HepG2 (cell line): ENCODE data around the gene ASIC5. TPM values are rescaled to one million over a fixed set of nuclear protein-coding genes. Genes with fewer than 3 reads are reported as not detected.

Experiments used
- ATF1 ChIP-seq: IDR thresholded peaks from 2 replicates; pipeline ENCODE4 v1.6.1; 2016; ENCODE audit warnings: mild to moderate bottlenecking, control low read depth
- CEBPG ChIP-seq: IDR thresholded peaks from 2 replicates; pipeline ENCODE4 v1.6.1; 2016
- KAT2B ChIP-seq: fragments of 150-350 bp; IDR thresholded peaks from 2 replicates; pipeline ENCODE4 v1.6.1; 2014; ENCODE audit warnings: low read depth, low read length, borderline replicate concordance
- KLF11 ChIP-seq: IDR thresholded peaks from 2 replicates; pipeline ENCODE4 v1.6.1; 2016; ENCODE audit warnings: missing compliant biosample characterization
- NR2F2 ChIP-seq: IDR thresholded peaks from 2 replicates; pipeline ENCODE4 v1.6.1; 2012; ENCODE audit warnings: low read depth, inconsistent platforms, borderline replicate concordance
- STAG1 ChIP-seq: sonication (generic); formaldehyde crosslinking; IDR thresholded peaks from 2 replicates; pipeline ENCODE4 v1.4.0; 2020; ENCODE audit warnings: missing genetic modification reagents
- TRAFD1 ChIP-seq: sonication (generic); formaldehyde crosslinking; IDR thresholded peaks from 2 replicates; pipeline ENCODE4 v1.5.1; 2020; ENCODE audit warnings: missing genetic modification reagents, mild to moderate bottlenecking, borderline replicate concordance
- ZBTB8A ChIP-seq: sonication (generic); formaldehyde crosslinking; IDR thresholded peaks from 2 replicates; pipeline ENCODE4 v1.4.0; 2020; ENCODE audit warnings: mild to moderate bottlenecking, low read depth, missing genetic modification reagents, borderline replicate concordance
- ZNF362 ChIP-seq: sonication (generic); formaldehyde crosslinking; IDR thresholded peaks from 2 replicates; pipeline ENCODE4 v1.4.0; 2020; ENCODE audit warnings: missing genetic modification reagents, mild to moderate bottlenecking, borderline replicate concordance
- ZNF569 ChIP-seq: sonication (generic); formaldehyde crosslinking; IDR thresholded peaks from 2 replicates; pipeline ENCODE4 v1.5.0; 2020; ENCODE audit warnings: mild to moderate bottlenecking, missing genetic modification reagents, moderate library complexity, borderline replicate concordance
- ZNF652 ChIP-seq: IDR thresholded peaks from 2 replicates; pipeline ENCODE4 v1.6.1; 2016; ENCODE audit warnings: low read depth, borderline replicate concordance
- ZNF720 ChIP-seq: sonication (generic); formaldehyde crosslinking; IDR thresholded peaks from 2 replicates; pipeline ENCODE4 v1.4.0; 2020; ENCODE audit warnings: missing genetic modification reagents
- ZNF788 ChIP-seq: sonication (generic); formaldehyde crosslinking; IDR thresholded peaks from 2 replicates; pipeline ENCODE4 v1.5.0; 2020; ENCODE audit warnings: mild to moderate bottlenecking, missing genetic modification reagents, borderline replicate concordance
- ZSCAN21 ChIP-seq: sonication (generic); formaldehyde crosslinking; IDR thresholded peaks from 2 replicates; pipeline ENCODE4 v1.8.0; 2022; ENCODE audit warnings: mild to moderate bottlenecking, missing genetic modification reagents, moderate library complexity, borderline replicate concordance
- polyA plus RNA-seq, 8 experiments: library from polyadenylated mRNA; depleted of rRNA in 3 of 8; stranded (reverse) in 7 of 8; unstranded in 1 of 8; fragments of >200 nt; fragmentation: Illumina TruSeq in 4 of 8; extraction: Trizol in 4 of 8; gene quantifications; 2 replicates each; pipeline versions ENCODE4 v1.2.1 to v1.2.3, GENCODE V29; 2011 to 2016; ENCODE audit warnings: low read depth in 4 of 8, missing spikeins in 1 of 8, mixed read lengths in 1 of 8; ENCODE audit not compliant: insufficient read depth in 1 of 8
- total RNA-seq, 5 experiments: library from RNA; depleted of rRNA; stranded (reverse); fragments of >200 nt; fragmentation: Illumina TruSeq; extraction: Trizol; gene quantifications; 2 replicates each; pipeline ENCODE4 v1.2.3, GENCODE V29; 2016; ENCODE audit warnings: low read depth in 1 of 5
- TF ChIP-seq, protein P1 (sequence below): sonication (generic); formaldehyde crosslinking; IDR thresholded peaks from 2 replicates; pipeline ENCODE4 v1.5.1; 2020; ENCODE audit warnings: missing genetic modification reagents, mild to moderate bottlenecking, borderline replicate concordance
- TF ChIP-seq, protein P2 (sequence below): sonication (generic); formaldehyde crosslinking; IDR thresholded peaks from 2 replicates; pipeline ENCODE4 v1.8.1; 2023; ENCODE audit warnings: missing genetic modification reagents, mild to moderate bottlenecking, borderline replicate concordance
- TF ChIP-seq, protein P3 (sequence below): sonication (generic); formaldehyde crosslinking; IDR thresholded peaks from 2 replicates; pipeline ENCODE4 v1.4.0; 2020; ENCODE audit warnings: missing genetic modification reagents
- TF ChIP-seq, protein P4 (sequence below): sonication (generic); formaldehyde crosslinking; IDR thresholded peaks from 2 replicates; pipeline ENCODE4 v1.4.0; 2020; ENCODE audit warnings: missing genetic modification reagents

Gene ASIC5
- total and polyA plus RNA-seq, 2 of the 13 experiments (the other 11 are each of a cell fraction or from before 2014, with no cell fraction given): not detected

GRCh38 chr4:155809835-155810234 is 56.2 kb downstream of the ASIC5 start (continued):
- TF ChIP-seq, protein P1, sequence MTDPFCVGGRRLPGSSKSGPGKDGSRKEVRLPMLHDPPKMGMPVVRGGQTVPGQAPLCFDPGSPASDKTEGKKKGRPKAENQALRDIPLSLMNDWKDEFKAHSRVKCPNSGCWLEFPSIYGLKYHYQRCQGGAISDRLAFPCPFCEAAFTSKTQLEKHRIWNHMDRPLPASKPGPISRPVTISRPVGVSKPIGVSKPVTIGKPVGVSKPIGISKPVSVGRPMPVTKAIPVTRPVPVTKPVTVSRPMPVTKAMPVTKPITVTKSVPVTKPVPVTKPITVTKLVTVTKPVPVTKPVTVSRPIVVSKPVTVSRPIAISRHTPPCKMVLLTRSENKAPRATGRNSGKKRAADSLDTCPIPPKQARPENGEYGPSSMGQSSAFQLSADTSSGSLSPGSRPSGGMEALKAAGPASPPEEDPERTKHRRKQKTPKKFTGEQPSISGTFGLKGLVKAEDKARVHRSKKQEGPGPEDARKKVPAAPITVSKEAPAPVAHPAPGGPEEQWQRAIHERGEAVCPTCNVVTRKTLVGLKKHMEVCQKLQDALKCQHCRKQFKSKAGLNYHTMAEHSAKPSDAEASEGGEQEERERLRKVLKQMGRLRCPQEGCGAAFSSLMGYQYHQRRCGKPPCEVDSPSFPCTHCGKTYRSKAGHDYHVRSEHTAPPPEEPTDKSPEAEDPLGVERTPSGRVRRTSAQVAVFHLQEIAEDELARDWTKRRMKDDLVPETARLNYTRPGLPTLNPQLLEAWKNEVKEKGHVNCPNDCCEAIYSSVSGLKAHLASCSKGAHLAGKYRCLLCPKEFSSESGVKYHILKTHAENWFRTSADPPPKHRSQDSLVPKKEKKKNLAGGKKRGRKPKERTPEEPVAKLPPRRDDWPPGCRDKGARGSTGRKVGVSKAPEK (CRISPR knock-in tag): no peak
- TF ChIP-seq, protein P2, sequence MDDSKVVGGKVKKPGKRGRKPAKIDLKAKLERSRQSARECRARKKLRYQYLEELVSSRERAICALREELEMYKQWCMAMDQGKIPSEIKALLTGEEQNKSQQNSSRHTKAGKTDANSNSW: no peak
- TF ChIP-seq ZBTB8A (no peak), KAT2B (no peak), NR2F2 (no peak), ZNF788 (no peak), STAG1 (CRISPR knock-in tag) (peak; percentile 51), ATF1 (CRISPR knock-in tag) (peak; percentile 54; the same call in 1 of the 2 replicates), ZNF652 (CRISPR knock-in tag) (no peak), ZNF362 (CRISPR knock-in tag) (peak; percentile 50; the same call in 1 of the 2 replicates), ZNF569 (CRISPR knock-in tag) (no peak), ZSCAN21 (CRISPR knock-in tag) (no peak), CEBPG (no peak), ZNF720 (CRISPR knock-in tag) (no peak), KLF11 (CRISPR knock-in tag) (no peak), TRAFD1 (CRISPR knock-in tag) (no peak)
- TF ChIP-seq, protein P3, sequence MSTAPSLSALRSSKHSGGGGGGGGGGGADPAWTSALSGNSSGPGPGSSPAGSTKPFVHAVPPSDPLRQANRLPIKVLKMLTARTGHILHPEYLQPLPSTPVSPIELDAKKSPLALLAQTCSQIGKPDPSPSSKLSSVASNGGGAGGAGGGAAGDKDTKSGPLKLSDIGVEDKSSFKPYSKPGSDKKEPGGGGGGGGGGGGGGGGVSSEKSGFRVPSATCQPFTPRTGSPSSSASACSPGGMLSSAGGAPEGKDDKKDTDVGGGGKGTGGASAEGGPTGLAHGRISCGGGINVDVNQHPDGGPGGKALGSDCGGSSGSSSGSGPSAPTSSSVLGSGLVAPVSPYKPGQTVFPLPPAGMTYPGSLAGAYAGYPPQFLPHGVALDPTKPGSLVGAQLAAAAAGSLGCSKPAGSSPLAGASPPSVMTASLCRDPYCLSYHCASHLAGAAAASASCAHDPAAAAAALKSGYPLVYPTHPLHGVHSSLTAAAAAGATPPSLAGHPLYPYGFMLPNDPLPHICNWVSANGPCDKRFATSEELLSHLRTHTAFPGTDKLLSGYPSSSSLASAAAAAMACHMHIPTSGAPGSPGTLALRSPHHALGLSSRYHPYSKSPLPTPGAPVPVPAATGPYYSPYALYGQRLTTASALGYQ (CRISPR knock-in tag): no peak
- TF ChIP-seq, protein P4, sequence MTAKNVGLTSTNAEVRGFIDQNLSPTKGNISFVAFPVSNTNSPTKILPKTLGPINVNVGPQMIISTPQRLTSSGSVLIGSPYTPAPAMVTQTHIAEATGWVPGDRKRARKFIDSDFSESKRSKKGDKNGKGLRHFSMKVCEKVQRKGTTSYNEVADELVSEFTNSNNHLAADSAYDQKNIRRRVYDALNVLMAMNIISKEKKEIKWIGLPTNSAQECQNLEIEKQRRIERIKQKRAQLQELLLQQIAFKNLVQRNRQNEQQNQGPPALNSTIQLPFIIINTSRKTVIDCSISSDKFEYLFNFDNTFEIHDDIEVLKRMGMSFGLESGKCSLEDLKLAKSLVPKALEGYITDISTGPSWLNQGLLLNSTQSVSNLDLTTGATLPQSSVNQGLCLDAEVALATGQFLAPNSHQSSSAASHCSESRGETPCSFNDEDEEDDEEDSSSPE (CRISPR knock-in tag): no peak
